Body of pancreas (tissue), 4 donors: Measurements from ENCODE around the gene NECTIN1. TPM values are rescaled to one million over a fixed set of nuclear protein-coding genes. Genes with fewer than 3 reads are reported as not detected.

Source experiments
- ATAC-seq: fragments of 150-250 bp; one replicate; pipeline ENCODE4 v1.9.1; 2016
- DNase-seq, 4 donors: peaks; one replicate each; pipeline ENCODE4 v3.0.0-alpha.2; 2019
- H3K27ac ChIP-seq, 4 donors: fragments of 200-600 bp; sonication (generic); 1 replicate in 3 of 4; 2 replicates in 1 of 4; pipeline versions ENCODE4 v1.5.1 to v1.6.1; 2016 to 2019; ENCODE audit warnings: mild to moderate bottlenecking in 1 of 4, mixed read lengths in 1 of 4, moderate library complexity in 1 of 4
- H3K27me3 ChIP-seq, 2 donors: fragments of 200-600 bp; sonication (generic); one replicate each; pipeline ENCODE4 v1.6.0; 2016; ENCODE audit warnings: mild to moderate bottlenecking in 1 of 2
- H3K36me3 ChIP-seq, 2 donors: fragments of 200-600 bp; sonication (generic); replicated peaks in 1 of 2; 2 replicates each; pipeline ENCODE4 v1.5.1; 2016; ENCODE audit warnings: low read depth in 2 of 2; ENCODE audit not compliant: insufficient read depth in 1 of 2
- H3K4me1 ChIP-seq: fragments of 200-600 bp; sonication (generic); one replicate; pipeline ENCODE4 v1.6.0; 2016
- H3K4me3 ChIP-seq, 2 donors: fragments of 200-600 bp; sonication (generic); 1 replicate in 1 of 2; 2 replicates in 1 of 2; pipeline ENCODE4 v1.5.1; 2016 to 2019
- H3K9me3 ChIP-seq, 3 donors: fragments of 200-600 bp; sonication (generic); 1 replicate in 2 of 3; 2 replicates in 1 of 3; pipeline ENCODE4 v1.5.1; 2016
- CTCF ChIP-seq, 7 experiments: fragments of 450-650 bp in 4 of 7; fragments of 200-600 bp in 3 of 7; sonication (generic) in 3 of 7; IDR thresholded peaks; one replicate each; pipeline ENCODE4 v1.5.1; 2016 to 2019; ENCODE audit warnings: antibody characterized with exemption in 7 of 7
- POLR2A ChIP-seq, 3 donors: fragments of 450-650 bp; IDR thresholded peaks; one replicate each; pipeline ENCODE4 v1.6.1; 2016; ENCODE audit warnings: antibody characterized with exemption in 3 of 3, mild to moderate bottlenecking in 2 of 3
- WGBS, 2 donors: methylation state at CpG; one replicate each; pipeline ENCODE4 v1.1.5; 2017; 5-methylcytosine and 5-hydroxymethylcytosine counted together
- intact Hi-C: fragments of 100-400 bp; cut with DNase I; formaldehyde crosslinking; loops from one replicate; pipeline ENCODE4 v1.15.1; 2023
- total RNA-seq, 2 donors: library from RNA; depleted of rRNA; stranded (reverse); fragments of >200 nt; gene quantifications; one replicate each; pipeline ENCODE4 v1.1.0, GENCODE V29; 2016

Gene NECTIN1
- total RNA-seq, 2 donors from 2014 or later = 7.3 to 31.6 TPM

DNA sequence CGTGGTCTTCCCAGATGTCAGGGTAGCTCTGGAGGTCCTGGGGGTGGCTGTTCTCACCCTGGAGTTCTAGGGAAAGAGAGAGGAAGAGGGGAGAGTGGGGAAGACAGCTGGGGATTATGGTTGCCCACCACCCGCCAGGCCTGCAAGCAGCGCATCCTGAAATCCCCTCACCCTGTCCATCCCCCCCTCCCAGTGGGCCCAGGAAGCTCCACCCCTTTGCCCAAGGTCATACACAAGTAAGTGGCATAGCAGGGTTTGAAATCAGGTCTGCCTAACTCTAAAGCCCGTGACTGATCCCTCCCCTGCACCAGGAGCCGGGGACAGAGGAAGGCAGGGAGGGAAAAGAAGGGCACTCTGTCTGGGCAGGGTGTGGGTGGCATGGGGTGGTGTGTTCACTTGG lies 105.3 kb downstream of the NECTIN1 start:
- H3K27me3 ChIP-seq = no peaks in the 10 kb centered on the region
- H3K9me3 ChIP-seq = no peaks in the 10 kb centered on the region
- DNase-seq (no peak), ATAC-seq (no peak)
- no peaks in the 10 kb centered on the region for H3K4me1 ChIP-seq
- H3K27ac ChIP-seq = no peak overlapping the region
- no peaks in the 10 kb centered on the region for H3K36me3 ChIP-seq
- TF ChIP-seq CTCF (IDR thresholded peaks at IDR 0.05) = no peak
- no peak for TF ChIP-seq POLR2A (IDR thresholded peaks at IDR 0.05)
- intact Hi-C loops = no loop called here
- no peak overlapping the region for H3K4me3 ChIP-seq
- whole genome bisulfite sequencing, 2 donors = 43 to 55% methylated on average over 4 to 5 of the region's 5 CpGs

- DNase-seq (no peak), ATAC-seq (no peak)
- Histone ChIP-seq H3K4me3 (no peak overlapping the region), H3K36me3 (no peaks in the 10 kb centered on the region), H3K9me3 (no peaks in the 10 kb centered on the region), H3K27ac (no peak overlapping the region), H3K27me3 (no peaks in the 10 kb centered on the region), H3K4me1 (no peaks in the 10 kb centered on the region)
- TF ChIP-seq CTCF (IDR thresholded peaks at IDR 0.05) (no peak), POLR2A (IDR thresholded peaks at IDR 0.05) (no peak)
- 71 to 82% methylated on average over 7 to 17 of the region's 17 CpGs for WGBS, 2 donors
- intact Hi-C loops = no loop called here
These were observed 106.4 kb downstream of the NECTIN1 start for GRCh38 chr11:119622454-119623143.

DNA sequence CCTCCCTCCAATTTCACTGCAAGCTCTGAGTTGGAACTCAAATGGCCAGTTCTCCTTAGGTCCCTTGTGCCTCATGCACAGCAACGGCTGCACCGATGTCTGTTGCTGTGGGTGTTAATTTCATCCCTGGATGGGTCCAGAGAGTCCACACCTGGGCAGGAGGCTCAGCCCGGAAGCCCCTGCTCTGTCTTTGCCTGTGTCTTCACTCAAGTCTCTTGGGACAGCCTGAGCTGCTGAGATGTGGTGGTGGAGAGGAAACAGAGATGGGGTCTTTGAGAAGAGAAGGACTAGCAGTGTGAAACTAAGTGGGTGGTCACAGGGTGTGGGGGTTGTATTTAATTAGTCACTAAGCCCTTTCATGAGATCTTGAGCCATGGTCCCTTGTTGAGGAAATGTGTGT lies 109.3 kb downstream of the NECTIN1 start:
- no peaks in the 10 kb centered on the region for H3K9me3 ChIP-seq
- H3K27ac ChIP-seq = no peak overlapping the region
- intact Hi-C loops = no loop called here
- no peaks in the 10 kb centered on the region for H3K36me3 ChIP-seq
- no peak for TF ChIP-seq CTCF (IDR thresholded peaks at IDR 0.05)
- TF ChIP-seq POLR2A (IDR thresholded peaks at IDR 0.05) = no peak
- no peaks in the 10 kb centered on the region for H3K27me3 ChIP-seq
- 55 to 67% methylated on average over 3 of the region's 3 CpGs for WGBS, 2 donors
- DNase-seq (no peak), ATAC-seq (no peak)
- H3K4me1 ChIP-seq = peaks cover 4% of the 10 kb centered on the region
- no peak overlapping the region for H3K4me3 ChIP-seq

DNA sequence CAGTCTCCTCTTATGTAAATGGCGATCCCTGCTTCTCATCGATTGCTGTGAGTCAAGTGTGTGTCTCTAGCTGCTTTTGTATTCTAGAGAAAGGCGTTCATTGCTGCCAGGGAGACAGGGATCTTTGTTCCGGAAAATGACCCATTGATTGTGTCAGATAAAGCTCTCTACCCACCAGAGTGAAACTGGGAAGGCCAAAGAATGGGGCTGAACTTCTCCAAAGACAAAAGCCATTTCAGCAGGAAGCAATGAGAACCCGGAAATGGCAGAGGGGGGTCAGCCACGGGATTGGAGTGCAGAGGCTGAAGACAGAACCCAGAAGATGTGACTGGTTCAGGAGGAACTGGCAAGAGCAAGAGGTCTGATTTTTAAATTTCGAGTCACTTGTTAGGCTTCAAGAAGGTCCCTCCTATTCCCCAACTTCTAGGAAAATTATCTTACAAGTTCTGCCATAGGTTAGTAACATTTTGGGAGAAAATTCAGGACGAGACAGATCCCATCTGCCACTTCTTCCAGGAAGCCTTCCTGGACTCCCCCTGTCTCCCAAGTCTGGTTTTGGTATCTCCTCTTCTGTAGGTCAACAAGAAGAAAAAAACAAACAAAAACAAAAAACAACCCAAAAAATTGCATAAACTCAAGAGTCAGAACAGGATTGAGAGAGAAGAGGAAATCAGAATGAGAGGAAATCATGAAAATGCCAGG lies 110.6 kb downstream of the NECTIN1 start:
- 40 to 44% methylated on average over 8 of the region's 8 CpGs for WGBS, 2 donors
- H3K4me3 ChIP-seq = no peak overlapping the region
- DNase-seq = peak in 1 of 4 donors; percentile 57
- ATAC-seq = no peak
- H3K27ac ChIP-seq = no peak overlapping the region
- intact Hi-C loops = no loop called here
- no peaks in the 10 kb centered on the region for H3K36me3 ChIP-seq
- no peaks in the 10 kb centered on the region for H3K27me3 ChIP-seq
- TF ChIP-seq CTCF (IDR thresholded peaks at IDR 0.05) (no peak), POLR2A (IDR thresholded peaks at IDR 0.05) (no peak)
- H3K4me1 ChIP-seq = peaks cover 4% of the 10 kb centered on the region
- no peaks in the 10 kb centered on the region for H3K9me3 ChIP-seq
